Fibroblast of skin of left quadriceps (primary cell): Measurements from ENCODE around the gene BMAL1.

Source experiments
- DNase-seq, 2 experiments: peaks; one replicate each; pipeline ENCODE4 v3.0.0-alpha.2; 2013; ENCODE audit warnings: low read depth in 2 of 2

The BMAL1 gene

DNA sequence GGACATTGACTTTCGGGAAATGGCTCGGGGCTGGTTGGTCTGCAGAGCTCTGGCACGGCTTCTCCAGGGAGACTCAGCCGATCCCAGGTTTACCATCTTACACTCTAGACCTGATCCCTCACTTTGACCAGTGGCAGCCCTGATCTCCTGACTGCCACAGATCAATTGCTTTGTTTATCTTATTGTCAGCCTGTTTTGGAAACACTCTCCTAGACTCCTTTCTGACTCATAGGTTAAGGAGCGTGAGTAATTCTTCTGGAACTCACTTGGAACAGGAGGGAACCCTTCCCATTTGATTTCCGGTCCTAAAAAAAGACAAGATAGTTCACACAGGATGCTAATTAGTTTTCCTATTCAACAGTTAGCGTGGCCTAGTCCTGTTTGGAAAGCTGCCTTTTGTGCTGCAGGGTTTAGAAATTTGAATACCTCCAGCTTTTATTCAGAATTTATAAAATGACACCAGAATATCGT is 16.0 kb upstream of the BMAL1 start:
- DNase-seq, result peak; percentile 79 to 80

DNA sequence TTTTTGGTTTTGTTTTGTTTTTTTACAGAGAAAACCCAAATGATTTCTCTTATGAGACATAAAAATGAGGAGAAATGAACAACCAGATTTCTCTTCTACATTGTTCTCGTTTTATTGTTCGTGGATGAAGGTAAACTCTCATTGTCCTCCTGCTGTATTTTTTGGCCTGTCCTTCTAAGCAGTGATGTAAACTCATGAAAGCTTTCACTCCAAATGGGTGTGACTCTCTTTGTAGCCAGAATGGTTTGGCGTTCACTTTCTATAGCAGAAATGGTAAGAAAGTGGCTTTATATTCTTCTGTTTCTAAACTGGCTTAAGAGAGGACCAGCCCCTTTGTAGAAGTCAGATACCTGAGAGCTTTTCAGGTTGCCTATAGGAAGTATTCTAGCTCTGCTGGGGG is 15.5 kb upstream of the BMAL1 start:
- DNase-seq, result no peak

DNA sequence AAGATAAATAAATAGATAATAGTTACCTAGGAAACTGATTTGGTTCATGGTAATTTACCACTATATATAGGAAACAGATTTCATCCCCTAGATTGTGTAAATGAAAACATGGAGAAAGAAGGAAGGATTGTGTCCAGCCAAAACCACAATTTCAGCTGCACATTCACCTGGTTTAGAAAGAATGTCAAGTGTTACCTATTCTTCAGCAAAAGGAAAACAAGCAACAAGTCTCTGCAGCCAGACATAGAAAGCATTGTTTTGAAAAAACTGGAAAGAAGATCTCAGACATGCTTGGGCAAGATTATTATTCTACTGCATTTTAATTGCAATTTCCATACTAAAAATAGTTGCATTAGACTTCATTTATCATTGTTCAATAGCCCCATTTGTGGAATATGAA is 8.8 kb upstream of the BMAL1 start:
- DNase-seq, result no peak

DNA sequence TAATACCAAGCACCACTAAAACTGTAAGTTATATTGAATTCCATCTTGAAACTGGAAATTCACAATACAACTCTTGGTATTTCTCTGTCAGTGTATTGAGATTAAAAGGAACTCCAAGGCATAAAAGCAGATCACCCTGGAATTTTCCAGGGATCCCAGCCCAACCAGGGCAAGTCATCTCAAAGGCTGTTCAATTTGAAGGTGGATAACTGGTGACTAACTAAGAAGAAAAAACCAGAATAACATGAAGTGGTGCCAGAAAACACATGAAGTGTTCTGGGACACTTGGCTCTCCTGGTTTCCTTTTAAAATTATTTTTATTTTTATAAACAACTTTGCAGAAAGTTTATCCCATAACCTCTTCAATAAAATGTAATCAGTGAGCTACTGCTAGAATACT is 7.8 kb upstream of the BMAL1 start:
- DNase-seq, result no peak

DNA sequence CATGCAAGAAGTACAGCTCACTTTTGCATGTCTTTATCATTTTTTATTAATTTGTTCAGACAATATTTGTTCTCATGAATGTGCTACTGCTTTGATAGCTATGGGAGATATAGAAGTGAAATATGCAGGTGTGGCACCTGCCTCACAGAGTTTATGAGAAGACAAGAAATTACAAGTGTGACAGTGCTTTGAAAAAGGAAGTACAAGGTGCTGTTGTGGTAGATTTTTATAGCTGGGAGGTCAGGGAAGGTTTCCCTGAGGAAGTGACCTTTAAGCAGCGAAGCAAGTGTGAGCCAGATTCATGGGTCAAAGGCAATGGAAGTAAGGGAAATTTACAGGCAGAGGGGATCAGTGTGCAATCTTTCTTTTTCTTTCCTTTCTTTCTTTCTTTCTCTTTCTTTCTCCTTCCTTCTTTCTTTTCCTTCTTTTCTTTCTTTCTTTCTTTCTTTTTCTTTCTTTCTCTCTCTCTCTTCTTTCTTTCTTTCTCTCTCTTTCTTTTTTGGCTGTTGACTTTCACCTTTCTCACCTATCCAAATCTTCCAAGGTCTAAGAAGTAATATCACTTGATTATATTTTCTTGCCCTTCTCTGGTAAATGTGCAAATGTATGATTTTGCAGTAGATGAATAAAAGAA is 6.4 kb upstream of the BMAL1 start:
- no peak for DNase-seq

DNA sequence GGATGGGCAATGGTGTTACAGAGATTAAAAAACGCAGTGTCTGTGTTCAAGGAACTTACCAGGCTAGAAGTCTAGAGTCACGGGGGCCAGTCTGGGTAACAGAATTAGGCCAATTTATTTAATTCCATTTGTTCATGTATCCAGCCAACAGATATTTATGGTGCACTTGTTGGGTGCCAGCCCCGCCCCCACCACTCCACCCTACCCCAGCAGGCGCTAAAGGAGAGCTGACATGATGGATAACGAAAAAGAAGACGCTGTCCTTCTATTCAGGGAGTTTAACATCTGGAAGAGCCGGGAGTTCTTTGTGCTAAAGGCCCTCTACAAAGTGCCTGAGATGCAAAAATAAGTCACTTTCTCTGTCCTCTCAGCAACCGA is 1.1 kb upstream of the BMAL1 start:
- no peak for DNase-seq

DNA sequence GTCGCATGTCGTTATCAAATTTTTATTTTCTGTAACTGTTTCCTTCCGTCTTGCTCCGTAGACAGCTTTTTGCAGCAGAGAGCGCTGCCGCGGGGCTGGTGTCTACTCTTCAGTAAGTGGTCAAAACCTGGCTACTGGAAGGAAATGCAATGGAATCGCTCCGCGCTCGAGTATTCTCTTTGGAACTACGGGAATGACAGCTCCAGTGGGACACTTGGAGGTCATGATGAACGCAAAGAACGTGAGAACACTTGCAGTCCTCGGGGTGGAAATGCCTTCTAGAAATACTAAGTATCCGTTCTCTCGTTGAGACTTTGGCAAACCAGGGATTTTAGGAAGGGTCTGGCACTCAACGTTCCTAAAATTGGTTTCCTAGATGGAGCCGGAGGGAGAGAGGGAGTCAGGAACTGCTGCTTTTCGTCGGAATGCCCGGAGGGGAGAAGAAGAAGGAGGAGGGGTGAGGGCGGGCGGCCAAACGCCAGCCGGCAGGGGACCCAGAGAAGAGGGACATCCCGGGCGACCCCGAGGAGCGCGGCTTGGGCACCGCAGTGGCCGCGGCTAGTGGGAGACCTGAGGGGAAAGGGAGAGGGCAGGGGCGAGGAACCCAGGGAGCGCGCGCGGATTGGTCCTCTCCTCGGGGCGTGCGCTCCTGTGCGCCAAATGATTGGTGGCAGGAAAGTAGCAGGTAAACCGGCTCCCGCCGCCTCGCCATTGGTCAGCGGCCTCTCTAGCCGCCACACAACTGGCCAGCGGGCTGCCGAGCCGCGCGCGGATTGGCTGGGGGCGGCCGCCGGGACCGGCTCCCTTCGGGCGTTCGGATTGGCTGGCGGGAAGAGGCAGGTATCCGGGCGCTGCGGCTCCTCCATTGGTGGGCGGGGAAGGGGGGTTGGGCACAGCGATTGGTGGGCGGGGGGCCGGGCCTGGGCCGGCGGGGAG is 490 bp upstream of the BMAL1 start:
- peak; percentile 96 to 97 for DNase-seq

DNA sequence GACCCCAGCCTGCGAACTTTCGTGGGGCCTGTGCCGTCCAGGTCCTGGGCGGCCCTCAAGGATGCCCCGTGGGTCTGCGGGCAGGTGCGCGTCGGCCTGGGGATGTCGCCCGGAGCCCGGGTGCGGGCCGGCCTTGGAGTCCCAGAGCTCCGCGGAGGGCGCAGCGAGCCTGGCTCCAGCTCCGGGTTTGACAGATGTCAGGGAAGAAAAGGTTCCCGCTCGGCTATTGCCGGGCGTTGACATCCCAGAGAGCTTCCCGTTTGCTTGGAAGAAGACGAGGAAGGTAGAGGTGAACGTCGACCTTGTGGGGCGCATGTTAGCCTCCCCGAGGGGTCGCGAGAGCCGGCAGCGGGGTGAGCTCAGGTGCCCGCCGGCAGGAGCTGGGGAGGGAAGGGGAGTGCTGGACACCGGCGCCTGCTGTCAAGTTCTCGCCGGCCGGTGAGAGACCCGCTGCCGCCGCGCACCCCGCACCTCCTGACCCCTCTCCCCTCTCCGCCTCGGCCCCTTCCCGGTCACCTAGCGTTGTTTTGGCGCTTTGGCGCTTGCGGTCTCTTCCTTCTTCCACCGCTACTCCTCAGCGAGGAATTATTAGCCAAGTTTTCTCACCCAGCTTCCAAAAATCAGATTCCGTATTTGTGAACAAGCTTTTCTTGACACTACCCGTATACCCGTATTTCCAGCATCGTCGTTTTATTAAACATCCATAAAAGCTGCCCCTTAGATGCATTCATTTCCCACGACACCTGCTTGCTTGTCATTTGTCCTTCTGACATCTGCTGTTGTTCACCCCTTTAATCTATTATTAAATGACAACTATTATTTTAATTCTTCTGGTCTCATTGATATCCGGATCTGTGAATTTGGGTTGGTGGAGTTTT is 1.3 kb downstream of the BMAL1 start:
- DNase-seq, result no peak

DNA sequence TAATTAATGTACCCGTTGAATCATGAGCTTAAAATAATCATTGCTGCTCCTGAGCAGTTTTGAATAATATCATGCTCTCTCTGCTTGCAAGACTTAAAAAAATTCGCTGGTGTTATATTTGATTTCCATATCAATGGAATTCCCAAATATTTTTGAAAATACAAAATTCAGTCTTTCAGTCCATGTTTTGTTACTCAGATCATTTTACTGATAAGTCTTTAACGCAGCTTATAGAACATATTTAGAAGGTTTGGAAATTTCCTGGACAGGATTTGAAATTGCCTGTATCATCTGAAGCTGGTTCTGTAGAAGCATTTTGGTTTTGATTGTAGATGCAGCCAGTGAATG is 1.9 kb downstream of the BMAL1 start:
- no peak for DNase-seq

DNA sequence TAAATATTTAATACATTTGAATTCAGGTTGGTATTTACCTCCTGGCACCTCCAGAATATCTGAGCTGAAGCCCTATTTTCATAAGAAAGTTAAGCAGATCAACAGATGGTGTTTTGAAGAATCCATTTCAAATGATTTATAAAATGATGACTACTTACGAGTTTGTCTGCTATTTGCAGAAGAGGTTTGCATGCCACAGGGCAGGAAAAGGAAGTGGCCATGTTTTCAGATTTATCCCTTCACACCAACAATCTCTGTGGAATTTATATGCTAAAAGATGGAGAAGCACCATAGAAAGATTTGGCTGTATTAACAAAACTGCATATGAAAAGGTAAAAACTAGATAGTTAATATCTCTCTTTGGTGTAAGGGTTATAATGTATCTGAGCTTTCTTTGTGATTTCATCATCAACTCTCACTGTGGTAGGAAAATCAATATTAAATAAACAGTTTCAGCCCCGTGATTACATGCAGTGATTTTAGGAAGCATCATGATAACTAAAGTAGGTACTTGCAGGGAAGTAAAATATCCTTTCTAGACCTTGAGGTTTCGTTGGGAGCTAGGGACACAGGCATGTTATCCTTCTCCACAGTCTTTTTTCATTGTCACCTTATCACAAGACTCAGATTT is 2.6 kb downstream of the BMAL1 start:
- DNase-seq, result no peak

DNA sequence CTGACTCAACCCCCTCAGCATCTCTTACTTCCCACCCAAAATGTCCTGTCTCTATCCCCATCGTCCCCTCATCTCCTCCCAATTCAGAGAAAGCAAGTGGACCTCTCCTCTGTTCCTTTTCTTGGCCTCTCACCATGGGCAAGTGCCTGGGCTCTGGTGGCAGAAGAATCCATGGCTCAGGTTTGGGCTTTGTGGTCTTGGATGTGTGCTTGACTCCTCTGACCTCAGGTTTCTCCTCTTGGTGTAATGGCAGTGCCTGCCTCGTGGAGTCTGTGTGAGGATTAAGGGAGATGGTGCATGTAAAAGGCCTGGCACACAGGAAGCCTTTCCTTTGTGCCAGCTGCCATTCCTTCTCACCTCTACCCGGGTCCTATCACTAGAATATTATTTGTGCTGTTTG is 3.2 kb downstream of the BMAL1 start:
- no peak for DNase-seq

DNA sequence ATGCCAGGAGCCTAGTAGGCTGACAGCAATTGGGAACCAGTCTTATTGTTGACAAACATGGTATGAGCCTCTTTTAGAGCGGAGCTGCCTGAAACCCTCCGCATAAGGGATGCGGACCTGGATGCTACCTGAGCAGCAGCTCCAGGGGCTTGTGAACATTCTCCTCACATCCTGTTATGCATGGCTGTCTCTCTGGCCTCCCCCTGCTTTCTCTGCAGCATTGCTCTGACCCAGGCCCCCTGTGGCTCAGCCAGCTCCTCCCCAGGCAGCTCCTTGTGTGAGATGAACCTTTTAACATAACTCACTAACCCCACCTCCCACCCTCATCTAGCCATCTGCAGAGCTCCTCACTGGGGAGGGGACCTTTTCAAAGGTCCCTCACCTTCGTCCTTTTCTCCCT is 6.0 kb downstream of the BMAL1 start:
- no peak for DNase-seq

DNA sequence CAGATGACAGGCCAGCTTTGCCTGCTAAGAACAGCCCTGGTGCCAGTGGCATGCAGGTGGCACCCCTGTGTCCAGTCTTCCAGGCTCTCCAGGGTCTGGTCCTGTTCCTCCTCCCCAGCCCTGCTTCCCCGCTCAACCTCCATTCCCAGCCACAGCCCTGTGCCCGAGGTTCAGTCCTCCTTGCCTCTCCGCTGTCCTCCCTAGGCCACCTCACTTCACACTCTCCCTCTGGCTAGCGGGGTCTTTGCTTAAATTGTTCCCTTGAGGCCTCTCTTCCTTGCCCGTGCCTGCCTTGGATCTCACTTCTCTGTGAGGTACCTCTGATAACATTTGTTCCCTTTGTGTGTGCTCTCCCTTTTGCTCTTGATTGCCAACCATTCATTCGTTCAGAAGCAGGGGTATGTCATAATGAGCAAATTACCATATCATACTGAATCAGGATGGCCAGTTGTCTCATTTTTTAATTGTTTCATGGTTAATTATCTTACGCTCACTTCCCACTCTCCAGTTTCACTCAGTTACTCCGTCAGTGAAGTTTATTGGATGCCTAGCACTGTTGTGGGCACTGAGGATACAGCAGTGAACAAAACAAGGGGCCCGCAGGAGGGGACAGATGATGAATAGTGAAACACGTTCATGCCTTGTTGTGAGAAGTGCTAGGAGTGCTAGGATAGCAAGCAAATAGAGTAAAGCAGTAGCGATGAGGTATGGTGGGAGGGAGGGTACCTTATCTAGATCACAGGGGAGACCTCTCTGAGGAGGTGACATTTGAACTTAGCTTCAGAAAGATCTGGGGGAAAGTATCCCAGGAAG is 7.4 kb downstream of the BMAL1 start:
- no peak for DNase-seq

DNA sequence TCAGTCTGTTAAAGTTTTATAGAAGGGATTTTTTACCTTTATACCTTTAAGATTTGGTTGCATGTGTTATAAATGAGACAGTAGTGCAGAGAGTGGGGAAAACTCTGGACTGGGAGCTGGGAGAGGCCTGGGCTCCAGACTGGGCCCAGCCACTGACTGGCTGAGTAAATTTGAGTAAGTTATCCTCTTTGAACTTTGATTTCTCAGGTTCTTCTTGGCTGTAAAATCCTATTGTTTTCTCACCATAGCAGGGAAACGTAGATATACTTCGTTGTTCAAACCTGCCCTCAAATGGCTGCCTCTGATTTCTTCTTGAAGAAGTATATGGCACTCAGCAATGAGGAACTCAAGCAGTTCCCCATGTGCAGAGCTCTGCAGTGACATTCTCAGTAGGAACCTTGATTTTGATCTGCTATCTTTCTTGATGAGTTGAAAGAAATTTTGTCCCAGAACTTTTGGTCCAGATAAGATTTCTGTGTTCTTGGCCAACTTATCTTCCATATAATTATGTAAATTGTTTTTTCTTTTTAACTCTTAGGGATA is 8.8 kb downstream of the BMAL1 start:
- no peak for DNase-seq

DNA sequence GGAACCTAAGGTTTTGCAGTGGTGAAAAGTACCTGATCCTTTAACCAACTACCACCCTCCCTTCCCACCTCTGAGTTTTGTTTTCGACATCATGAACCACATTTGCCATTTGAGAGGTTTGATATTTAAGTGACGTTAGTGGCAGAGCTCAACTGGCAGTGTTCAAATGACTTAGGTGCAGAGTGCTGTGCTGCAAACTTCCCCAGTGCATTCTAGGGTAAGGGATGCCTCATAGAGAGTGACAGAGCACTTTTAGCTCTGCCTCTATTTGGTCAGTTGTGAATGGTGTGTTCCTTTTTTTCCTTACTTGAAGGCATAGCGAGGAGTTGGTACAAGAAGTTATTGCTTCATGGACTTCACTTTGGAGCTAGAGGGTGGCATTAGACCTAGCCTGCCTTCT is 9.4 kb downstream of the BMAL1 start:
- no peak for DNase-seq

DNA sequence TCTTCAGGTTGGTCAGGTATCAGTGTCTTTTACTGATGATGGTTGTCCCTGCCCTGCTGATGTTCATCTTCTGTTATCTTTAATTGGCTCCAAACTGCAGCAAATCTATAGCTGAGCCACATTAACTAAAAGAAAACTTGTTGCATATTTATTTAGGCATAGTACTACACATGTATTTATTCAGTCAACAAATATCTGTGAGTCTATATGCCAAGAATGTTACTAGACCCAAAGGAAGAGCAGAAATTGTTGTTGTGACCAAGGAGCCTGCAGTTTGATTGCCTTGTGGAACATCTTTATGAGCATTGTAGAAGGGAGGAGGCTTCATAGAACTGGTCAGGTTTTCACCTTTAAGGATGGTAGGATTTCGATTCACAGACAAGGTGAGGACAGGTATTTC is 10.1 kb downstream of the BMAL1 start:
- DNase-seq, result no peak

DNA sequence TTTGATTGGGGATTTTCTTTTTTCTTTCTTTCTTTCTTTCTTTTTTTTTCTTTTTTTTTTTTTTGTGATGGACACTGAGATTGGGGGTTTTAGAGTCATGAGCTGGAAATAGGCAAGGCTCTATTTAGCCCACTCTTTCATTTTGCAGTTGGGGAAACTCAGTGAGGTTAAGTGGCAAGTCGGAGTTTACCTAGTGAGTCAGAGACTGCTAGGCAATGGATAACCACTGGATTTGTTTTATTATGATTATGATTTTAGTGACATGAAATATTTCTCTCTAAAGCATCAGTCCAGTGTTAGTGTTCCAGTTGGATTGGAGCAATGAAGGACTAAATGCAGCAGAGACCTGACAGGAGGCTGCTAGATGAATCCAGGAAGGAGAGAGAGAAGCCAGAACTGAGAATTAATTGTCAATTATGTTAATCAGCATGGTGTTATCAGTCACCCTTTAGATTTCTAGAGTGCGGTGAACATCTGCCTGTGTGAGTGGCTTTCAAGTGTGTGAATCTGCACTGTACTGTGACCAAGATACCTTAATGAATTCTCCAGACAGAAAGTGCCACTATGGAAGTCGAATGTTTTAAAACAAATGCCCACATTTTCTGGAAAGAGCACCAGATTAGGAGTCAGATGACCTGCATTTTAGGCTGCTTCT is 10.9 kb downstream of the BMAL1 start:
- no peak for DNase-seq

DNA sequence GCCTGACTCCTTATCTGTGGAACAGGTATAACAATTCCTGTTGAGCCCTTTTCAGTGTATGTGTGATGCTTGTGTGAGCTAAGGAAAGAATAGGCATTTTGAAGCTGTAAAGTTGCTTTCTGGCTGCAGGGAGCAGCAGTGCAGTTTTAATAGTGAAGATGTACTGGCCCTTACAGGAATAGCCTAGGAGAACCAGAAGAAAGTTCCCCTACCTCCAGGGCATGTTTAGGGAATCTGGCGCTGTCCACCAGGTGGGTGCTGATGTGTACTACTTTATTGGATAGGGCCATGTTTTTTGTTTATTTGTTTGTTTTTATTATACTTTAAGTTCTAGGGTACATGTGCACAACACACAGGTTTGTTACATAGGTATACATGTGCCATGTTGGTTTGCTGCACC is 11.5 kb downstream of the BMAL1 start:
- DNase-seq, result no peak

DNA sequence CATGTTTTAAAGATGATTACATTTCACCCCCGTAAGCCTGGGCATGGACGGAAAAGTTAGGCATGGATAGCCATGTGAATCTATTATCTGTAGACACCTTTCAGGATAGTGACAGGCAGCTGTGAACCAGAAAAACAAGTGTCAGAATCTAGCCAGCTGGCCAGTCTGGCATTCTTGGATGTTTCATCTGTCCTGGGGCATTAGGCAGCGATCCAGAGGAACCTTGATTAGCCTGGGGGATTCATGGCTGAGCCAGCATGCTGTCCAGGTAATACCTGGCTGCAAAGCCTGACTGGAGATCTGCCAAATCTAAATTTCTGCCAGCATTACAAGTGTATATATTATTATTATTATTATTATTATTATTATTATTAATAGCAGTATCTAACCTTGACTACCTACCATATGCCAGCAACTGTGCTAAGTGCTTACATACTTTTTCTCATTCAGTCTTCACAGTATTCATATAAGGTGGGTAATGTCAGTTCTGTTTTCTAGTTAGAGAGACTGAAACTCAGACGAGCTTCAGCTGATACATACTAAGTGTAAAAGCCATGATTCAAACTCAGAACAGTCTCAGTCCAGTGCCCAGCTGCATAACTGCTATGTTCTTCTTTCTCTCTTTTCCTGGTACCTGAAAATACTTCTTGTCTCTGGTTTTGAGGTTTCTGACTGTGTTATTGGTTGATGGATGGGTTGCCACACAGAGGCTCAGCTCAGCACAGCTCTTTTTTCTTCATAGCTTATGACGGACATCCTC is 12.8 kb downstream of the BMAL1 start:
- no peak for DNase-seq

DNA sequence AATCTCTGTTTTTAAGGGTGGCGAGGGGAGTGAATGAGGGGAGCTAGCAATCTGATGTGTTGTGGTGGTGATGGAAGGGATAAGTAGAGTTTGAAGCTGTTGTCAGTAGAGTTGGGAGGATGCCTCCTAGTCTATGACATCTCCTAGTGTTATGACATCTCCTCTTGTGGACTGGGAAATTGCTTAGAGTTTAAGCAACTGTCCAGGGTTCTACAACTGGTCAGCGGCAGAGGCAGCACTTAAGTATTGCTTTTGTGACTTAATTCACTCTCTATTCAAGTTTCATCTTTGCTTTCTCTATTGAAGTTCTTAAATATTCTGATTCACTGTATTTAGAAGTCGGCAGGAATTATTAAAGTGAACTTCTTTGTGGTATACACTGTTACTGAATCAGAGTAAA is 13.8 kb downstream of the BMAL1 start:
- DNase-seq, result no peak
